ENCODE measurements around the gene COPS7B. TPM values are rescaled to one million over a fixed set of nuclear protein-coding genes. Genes with fewer than 3 reads are reported as not detected.

COPS7B gene
- total RNA-seq, 2 experiments from 2014 or later, result 27.6 to 29.9 TPM

DNA sequence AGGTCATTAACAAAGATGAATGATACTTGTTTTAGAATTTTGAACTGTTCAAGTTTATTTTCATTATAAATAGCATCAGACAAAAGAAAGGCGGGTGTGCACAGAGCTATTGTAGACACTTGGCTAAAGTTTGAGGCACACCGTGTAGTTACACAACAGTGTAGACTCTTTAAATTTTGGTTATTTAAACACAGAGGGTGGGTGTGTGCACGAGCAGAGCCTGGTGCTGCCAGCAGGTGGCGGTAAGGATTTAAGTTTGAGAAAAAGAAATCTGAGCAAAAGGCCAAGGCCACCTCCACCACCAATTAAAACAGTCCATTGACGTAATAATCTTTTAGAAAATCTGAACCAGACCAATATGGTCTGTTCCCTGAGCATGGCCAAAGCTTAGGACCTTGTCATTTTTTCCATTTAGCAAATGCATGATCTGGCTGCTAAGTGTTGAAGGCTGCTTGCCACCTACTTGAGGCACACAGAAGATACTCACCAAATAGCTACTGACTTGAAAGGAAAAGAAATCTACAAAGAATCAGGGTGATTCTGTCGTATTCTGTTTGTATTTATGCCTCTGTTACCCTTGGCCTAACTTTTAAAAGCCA is 14.3 kb downstream of the COPS7B start:
- H3K36me3 ChIP-seq (ENCODE audit: insufficient read depth, low read length), result peaks cover 70% of the 10 kb centered on the region
- Mint-ChIP-seq H3K9me3 (no peaks in the 10 kb centered on the region), H3K27me3 (no peaks in the 10 kb centered on the region), H3K4me3 (no peak overlapping the region), H3K36me3 (ENCODE audit: low read depth) (peaks cover 86% of the 10 kb centered on the region), H3K27ac (no peak overlapping the region), H3K4me1 (ENCODE audit: low read depth) (peaks cover 5% of the 10 kb centered on the region)
- H3K4me1 ChIP-seq (ENCODE audit: insufficient read depth, low read length), result no peaks in the 10 kb centered on the region
- DNase-seq (peak in 10 of 14 experiments; percentile 10 to 51 (median 28)), ATAC-seq (ENCODE audit: poor library complexity) (peak; percentile 58)
- no peak overlapping the region for H3K4me3 ChIP-seq (ENCODE audit: low read length)
- ChIA-PET CTCF (interaction anchor here (0.5 kb wide), 1 partner anchor 198 kb away, joined by 3 read pairs; no protein-coding TSS in a partner anchor), POLR2A (no interaction called here)
- no peaks in the 10 kb centered on the region for H3K27me3 ChIP-seq (ENCODE audit: control insufficient read depth in 1 of 2, insufficient read depth in 2 of 2, low read length in 2 of 2)
- intact Hi-C loops (cut with DNase I, micrococcal nuclease), result no loop called here
- TF ChIP-seq, protein P1, sequence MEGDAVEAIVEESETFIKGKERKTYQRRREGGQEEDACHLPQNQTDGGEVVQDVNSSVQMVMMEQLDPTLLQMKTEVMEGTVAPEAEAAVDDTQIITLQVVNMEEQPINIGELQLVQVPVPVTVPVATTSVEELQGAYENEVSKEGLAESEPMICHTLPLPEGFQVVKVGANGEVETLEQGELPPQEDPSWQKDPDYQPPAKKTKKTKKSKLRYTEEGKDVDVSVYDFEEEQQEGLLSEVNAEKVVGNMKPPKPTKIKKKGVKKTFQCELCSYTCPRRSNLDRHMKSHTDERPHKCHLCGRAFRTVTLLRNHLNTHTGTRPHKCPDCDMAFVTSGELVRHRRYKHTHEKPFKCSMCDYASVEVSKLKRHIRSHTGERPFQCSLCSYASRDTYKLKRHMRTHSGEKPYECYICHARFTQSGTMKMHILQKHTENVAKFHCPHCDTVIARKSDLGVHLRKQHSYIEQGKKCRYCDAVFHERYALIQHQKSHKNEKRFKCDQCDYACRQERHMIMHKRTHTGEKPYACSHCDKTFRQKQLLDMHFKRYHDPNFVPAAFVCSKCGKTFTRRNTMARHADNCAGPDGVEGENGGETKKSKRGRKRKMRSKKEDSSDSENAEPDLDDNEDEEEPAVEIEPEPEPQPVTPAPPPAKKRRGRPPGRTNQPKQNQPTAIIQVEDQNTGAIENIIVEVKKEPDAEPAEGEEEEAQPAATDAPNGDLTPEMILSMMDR (IDR thresholded peaks at IDR 0.05), result peak; percentile 70
- no peak overlapping the region for H3K27ac ChIP-seq (ENCODE audit: low read depth in 1 of 2, low read length in 2 of 2)
- no peaks in the 10 kb centered on the region for H3K9me3 ChIP-seq (ENCODE audit: control insufficient read depth in 1 of 2, insufficient read depth in 1 of 2, low read length in 2 of 2)

DNA sequence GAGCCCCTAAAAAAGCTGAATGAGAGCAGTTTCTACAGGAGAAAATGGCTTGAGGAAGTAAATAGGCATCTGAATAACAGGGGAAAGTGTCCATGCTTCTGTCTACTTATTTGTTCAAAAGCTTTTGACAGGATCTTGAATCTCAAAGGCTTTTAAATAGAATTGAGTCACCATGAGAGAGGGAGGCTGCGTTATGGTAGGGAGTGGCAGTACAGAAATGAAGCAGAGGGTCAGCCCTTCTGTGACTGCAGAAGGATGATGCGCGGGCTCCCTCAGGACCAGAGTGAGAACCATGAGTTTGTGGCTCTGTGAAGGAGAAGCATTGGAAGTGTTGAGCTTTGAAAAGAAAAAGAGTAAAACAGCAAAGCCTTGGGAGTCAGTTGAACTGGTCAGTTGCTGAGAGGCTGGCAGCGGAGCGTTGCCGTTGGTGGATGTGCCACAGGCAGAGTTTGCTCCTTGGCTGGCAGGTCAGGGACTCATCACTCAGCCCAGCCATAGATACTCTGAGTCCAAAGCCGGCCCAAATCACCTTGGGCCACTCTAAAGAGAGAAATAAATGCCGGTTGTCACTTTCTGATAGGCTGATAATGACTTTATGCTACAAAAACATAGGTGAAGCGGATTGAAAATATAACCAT is 17.4 kb downstream of the COPS7B start:
- ChIA-PET POLR2A (no interaction called here), CTCF (interaction anchor here (0.6 kb wide), 1 partner anchor 113 kb away, joined by 3 read pairs; no protein-coding TSS in a partner anchor)
- intact Hi-C loops (cut with DNase I, micrococcal nuclease), result no loop called here
- DNase-seq (no peak), ATAC-seq (ENCODE audit: poor library complexity) (no peak)
- TF ChIP-seq, protein P1 (IDR thresholded peaks at IDR 0.05), result no peak
- Histone ChIP-seq H3K36me3 (ENCODE audit: insufficient read depth, low read length) (peaks cover 77% of the 10 kb centered on the region), H3K9me3 (ENCODE audit: control insufficient read depth in 1 of 2, insufficient read depth in 1 of 2, low read length in 2 of 2) (no peaks in the 10 kb centered on the region), H3K27me3 (ENCODE audit: control insufficient read depth in 1 of 2, insufficient read depth in 2 of 2, low read length in 2 of 2) (no peaks in the 10 kb centered on the region), H3K4me1 (ENCODE audit: insufficient read depth, low read length) (no peaks in the 10 kb centered on the region), H3K27ac (ENCODE audit: low read depth in 1 of 2, low read length in 2 of 2) (no peak overlapping the region), H3K4me3 (ENCODE audit: low read length) (no peak overlapping the region)
- Mint-ChIP-seq H3K27ac (no peak overlapping the region), H3K4me3 (no peak overlapping the region), H3K36me3 (ENCODE audit: low read depth) (peaks cover 84% of the 10 kb centered on the region), H3K27me3 (no peaks in the 10 kb centered on the region), H3K9me3 (no peaks in the 10 kb centered on the region), H3K4me1 (ENCODE audit: low read depth) (peaks cover 5% of the 10 kb centered on the region)

DNA sequence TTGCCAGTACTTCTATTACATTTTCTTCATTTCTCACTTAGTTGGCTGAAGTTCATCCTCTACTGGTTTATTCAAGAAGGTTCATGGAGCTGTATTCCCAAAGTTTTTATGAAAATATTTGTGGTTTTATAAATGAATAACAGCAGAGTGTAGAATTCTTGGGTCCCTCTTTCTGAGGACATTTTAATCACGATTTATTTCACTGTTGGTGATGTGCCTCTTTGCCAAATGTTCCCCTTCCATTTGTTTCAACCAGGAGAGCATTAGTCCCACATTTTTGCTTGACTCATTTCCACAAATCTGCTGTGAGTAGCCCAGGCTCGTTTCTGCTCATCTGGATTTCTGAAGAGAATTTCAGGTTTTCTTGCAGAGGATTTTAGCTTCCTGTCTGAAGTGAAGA is 20.8 kb downstream of the COPS7B start:
- Histone ChIP-seq H3K27ac (ENCODE audit: low read depth in 1 of 2, low read length in 2 of 2) (no peak overlapping the region), H3K4me1 (ENCODE audit: insufficient read depth, low read length) (no peaks in the 10 kb centered on the region), H3K4me3 (ENCODE audit: low read length) (no peak overlapping the region), H3K36me3 (ENCODE audit: insufficient read depth, low read length) (peaks cover 66% of the 10 kb centered on the region), H3K9me3 (ENCODE audit: control insufficient read depth in 1 of 2, insufficient read depth in 1 of 2, low read length in 2 of 2) (no peaks in the 10 kb centered on the region), H3K27me3 (ENCODE audit: control insufficient read depth in 1 of 2, insufficient read depth in 2 of 2, low read length in 2 of 2) (no peaks in the 10 kb centered on the region)
- no peaks in the 10 kb centered on the region for H3K9me3 Mint-ChIP-seq
- intact Hi-C loops (cut with DNase I, micrococcal nuclease), result no loop called here
- ChIA-PET CTCF (no interaction called here), POLR2A (no interaction called here)
- TF ChIP-seq, protein P1 (IDR thresholded peaks at IDR 0.05), result no peak
- H3K36me3 Mint-ChIP-seq (ENCODE audit: low read depth), result peaks cover 88% of the 10 kb centered on the region
- H3K27me3 Mint-ChIP-seq, result no peaks in the 10 kb centered on the region
- DNase-seq, result no peak
- H3K27ac Mint-ChIP-seq, result no peak overlapping the region
- H3K4me1 Mint-ChIP-seq (ENCODE audit: low read depth), result peaks cover 5% of the 10 kb centered on the region
- H3K4me3 Mint-ChIP-seq, result no peak overlapping the region
- no peak for ATAC-seq (ENCODE audit: poor library complexity)
